ENCODE measurements around the gene OR8J1.
"Not testable (repeated sequence)": the region's sequence is repeated elsewhere in the genome, so short reads cannot be mapped to it uniquely, and the experiment has no call there.

Gene OR8J1, protein sequence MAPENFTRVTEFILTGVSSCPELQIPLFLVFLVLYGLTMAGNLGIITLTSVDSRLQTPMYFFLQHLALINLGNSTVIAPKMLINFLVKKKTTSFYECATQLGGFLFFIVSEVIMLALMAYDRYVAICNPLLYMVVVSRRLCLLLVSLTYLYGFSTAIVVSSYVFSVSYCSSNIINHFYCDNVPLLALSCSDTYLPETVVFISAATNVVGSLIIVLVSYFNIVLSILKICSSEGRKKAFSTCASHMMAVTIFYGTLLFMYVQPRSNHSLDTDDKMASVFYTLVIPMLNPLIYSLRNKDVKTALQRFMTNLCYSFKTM

DNA sequence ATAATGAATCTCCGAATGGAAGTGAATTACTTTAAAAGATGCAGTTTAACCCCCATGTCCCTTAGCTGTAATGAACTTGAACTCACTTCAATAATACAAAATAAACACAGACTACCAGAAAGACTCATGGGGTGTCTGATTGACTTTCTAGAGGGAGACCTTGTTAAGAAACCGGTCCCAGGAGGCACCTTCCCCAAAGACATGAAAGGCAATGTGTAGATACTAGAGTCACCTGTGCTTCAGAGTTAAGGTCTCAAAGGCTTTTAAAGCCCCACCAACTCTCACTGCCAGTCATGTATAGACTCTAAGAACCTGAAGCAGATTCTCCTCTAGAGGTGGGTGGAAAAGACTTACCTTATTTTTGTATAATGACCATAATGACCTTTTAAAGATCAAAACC lies at the start of gene OR8J1:
Gene OR8J1 (plus strand): TSS at position 301 of the 400 bp plus-strand sequence. CDS start 5,956 bp downstream, outside the sequence.
- DNase-seq: no peak
- intact Hi-C loops (cut with DNase I): no loop called here

DNA sequence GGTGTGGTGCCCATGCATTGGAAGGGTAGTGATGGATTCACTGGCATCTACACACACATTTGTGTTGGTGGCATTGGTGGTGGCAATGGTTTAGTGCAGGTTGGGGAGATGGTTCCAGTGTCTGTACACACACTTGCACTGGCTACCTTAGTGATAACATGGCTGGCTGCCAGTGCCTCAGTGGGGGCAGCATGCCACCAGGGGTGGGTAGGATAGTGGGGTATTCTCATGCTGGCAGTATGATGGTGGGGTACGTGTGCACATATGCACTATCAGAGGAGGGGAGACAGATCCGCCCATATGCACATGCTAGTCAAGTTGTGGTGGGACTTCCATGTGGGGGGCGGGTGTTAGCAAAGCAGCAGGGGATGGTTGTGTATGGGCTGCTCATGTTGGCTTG lies 46.3 kb upstream of the OR8J1 start:
- intact Hi-C loops (cut with DNase I): no loop called here
- no peak for DNase-seq

DNA sequence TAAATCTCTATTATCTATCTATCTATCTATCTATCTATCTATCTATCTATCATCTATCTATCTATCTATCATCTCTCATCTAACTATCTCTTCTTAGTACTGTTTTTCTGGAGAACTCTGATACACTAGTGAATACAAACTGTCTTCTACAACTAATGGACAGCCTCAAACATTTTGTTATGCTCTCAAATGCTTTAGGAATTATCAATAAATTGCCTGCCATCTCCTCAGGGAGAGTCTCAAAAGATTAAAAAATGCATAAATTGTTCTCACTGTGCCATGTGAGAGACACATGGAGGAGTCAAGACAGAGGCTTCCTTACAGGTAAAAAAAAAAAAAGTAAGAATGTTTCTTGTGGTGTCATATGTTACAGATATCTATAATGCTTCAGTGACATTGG lies 39.2 kb upstream of the OR8J1 start, which contains the start of gene OR8K3:
Gene OR8K3 (plus strand): TSS at position 301 of the 400 bp plus-strand sequence. CDS start 3,163 bp downstream, outside the sequence.
- no peak for DNase-seq
- intact Hi-C loops (cut with DNase I): no loop called here

DNA sequence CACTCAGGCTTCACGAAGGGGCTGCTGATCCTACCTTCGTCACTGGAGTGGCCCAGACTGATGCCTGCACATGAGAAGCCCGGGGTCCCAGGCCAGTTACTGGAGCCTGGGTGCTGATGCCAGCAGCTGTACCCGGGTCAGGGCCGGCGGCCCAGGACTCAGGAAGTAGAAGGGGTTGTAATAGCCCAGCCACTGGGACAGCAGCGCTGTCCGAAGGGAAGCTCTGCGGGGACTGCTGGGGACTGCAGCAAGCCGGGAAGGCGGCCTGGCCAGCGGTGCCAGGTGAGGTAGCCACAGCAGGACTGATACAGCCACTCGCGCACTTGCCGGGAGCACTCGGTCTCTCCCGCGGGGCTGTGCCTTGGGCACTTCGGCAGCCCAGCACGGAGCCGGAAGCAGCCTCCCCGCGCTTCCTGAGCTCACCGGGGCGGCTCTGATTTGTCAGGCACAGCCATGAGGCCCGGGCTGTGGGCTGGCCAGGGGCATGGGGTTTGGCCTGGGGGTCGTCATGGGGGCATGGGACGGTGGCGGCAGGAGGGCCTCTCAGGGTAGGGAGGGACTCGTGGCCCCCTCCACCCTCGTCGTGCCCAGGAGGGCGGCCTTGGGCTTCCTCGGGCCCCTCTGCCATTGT lies 22.1 kb upstream of the OR8J1 start:
- intact Hi-C loops (cut with DNase I): no loop called here
- DNase-seq: peak in 1 of 42 donors; percentile 30

DNA sequence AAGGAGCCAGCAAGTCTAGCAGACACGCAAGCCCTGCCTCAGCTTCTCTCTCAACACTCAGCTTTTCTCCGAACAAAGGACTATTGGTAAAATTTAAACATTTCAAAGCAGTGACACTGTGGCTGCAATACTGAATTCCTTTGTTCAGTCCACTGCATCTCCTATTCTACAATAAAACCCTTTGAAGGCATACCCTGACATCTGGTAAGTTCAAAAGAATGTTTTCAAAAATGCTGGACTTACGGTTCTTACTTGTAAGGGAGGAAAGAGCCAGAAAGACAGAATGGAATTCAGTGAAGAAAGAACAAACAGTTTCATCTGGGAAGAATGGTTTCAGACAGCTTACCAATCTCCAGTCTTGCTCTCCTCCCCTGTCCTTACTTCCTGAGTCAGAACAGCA lies 20.9 kb upstream of the OR8J1 start:
- no peak for DNase-seq
- intact Hi-C loops (cut with DNase I): no loop called here

DNA sequence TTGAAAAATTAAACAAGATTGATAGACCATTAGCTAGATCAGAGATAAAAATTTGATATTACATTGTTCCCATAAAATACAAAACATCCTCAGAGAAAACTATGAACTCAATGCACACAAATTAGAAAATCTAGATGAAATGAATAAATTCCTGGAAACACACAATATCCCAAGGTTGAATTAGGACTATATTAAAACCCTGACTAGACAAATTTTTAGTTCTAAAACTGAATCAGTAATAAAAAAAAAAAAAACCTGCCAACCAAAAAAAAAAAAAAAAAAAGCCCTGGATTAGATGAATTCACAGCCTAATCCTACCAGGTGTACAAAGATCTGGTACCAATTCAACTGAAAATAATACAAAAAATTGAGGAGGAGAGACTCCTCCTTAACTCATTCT lies 13.8 kb upstream of the OR8J1 start:
- intact Hi-C loops (cut with DNase I): no loop called here
- DNase-seq: no peak

DNA sequence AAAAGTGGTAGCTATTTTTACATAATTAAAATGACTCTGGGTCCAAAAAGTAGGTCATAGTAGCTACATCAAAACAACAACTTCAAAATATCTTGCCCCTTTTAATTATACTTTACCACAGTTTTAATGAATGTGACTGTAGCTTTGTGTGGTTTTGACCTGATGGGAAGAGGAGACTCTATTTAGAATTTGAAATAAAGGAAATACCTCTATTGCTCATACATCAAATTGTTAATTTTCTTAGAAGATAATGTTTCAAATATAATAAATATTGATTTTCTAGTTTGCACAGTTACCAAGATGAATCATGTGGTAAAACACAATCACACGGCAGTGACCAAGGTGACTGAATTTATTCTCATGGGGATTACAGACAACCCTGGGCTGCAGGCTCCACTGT lies 8.4 kb upstream of the OR8J1 start, which contains the start of gene OR8K1:
Gene OR8K1 (plus strand): TSS at position 301 of the 400 bp plus-strand sequence. CDS start 0 bp downstream, at position 301.
- DNase-seq: no peak
- intact Hi-C loops (cut with DNase I): no loop called here

DNA sequence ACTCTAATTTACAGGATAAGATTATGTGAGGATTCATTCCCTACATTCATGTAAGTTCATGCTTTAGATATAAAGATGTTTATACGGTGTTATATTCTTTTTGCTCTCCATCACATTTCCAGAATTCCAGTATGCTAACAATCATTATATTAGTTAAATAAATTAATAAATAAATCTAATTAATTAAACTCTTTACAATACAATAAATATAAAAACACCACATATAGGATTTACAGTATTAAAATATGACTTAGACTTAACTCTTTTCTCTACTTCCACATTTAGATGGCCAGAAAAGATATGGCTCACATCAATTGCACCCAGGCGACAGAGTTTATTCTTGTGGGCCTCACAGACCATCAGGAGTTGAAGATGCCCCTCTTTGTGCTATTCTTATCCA lies 21.2 kb downstream of the OR8J1 start, which contains the start of gene OR8U1:
Gene OR8U1 (plus strand): TSS at position 301 of the 400 bp plus-strand sequence. CDS start 0 bp downstream, at position 301.
- intact Hi-C loops (cut with DNase I): no loop called here
- DNase-seq: no peak

DNA sequence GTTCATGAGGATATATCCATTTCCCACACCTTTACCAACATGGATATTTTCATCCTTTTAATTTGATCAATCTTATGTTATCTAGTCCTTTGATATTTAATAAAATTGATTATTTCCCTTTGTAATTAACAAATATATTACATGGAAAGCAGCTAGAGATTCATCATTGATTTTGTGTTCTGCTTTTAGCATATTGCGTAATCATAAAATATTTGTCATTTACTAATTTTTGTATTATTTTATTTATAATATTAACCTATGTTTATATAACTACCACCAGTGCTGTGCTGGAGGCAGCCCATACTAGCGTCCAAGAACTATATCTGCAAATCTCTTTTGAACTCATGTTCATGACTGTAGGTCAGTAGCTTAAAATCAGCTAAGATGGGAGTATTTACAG lies 26.0 kb downstream of the OR8J1 start:
- intact Hi-C loops (cut with DNase I): no loop called here

DNA sequence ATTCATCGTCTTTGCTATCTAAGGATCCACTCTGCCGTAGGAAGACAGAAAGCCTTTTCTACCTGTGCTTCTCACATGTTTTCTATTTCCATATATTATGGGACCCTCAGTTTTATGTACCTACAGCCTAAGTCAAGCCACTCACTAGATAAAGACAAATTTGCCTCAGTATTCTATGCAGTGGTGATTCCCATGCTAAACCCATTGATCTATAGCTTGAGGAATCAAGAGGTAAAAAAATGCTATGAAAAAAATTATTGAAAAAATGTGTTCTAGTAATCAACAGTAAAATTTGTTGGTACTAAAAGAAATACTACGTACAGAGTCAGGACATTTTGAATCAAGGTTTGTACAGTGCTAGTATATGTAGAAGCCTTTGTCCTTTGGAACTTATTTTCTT lies 40.3 kb downstream of the OR8J1 start:
- intact Hi-C loops (cut with DNase I): no loop called here
- no peak for DNase-seq

More for the DNA sequence above, 26.0 kb downstream of the OR8J1 start:
- no peak for DNase-seq

DNA sequence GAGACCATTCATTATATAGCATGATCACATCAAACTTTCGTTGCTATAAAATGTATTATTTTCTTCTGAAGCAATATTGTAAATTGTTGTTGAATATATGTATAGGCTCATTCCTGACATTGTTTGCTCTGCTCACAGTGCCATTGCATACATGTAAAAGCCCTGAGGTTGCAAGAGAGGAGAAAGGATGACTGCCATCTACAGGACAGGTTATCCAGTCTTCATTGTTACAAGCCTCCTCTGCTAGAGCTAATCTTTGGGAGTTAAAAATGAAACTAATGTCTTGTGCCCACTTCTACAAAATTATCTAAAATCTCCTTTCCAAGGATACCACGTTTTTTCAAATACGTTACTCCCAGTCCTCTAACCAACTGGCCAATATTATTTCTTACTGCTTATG lies 42.0 kb downstream of the OR8J1 start:
- intact Hi-C loops (cut with DNase I): no loop called here
- no peak for DNase-seq

DNA sequence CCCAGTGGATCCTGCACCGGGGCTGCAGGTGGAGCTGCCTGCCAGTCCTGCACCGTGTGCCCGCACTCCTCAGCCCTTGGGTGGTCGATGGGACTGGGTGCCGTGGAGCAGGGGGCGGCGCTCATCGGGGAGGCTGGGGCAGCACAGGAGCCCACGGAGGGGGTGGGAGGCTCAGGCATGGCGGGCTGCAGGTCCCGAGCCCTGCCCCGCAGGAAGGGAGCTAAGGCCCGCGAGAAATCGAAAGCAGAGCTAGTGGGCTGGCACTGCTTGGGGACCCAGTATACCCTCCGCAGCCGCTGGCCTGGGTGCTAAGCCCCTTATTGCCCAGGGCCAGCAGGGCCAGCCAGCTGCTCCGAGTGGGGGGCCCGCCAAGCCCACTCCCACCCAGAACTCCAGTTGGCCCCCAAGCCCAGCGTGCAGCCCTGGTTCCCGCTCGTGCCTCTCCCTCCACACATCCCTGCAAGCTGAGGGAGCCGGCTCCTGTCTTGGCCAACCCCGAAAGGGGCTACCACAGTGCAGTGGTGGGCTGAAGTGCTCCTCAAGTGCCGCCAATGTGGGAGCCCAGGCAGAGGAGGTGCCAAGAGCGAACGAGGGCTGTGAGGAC lies 47.9 kb downstream of the OR8J1 start:
- intact Hi-C loops (cut with DNase I); DNase-seq: not testable (repeated sequence)

DNA sequence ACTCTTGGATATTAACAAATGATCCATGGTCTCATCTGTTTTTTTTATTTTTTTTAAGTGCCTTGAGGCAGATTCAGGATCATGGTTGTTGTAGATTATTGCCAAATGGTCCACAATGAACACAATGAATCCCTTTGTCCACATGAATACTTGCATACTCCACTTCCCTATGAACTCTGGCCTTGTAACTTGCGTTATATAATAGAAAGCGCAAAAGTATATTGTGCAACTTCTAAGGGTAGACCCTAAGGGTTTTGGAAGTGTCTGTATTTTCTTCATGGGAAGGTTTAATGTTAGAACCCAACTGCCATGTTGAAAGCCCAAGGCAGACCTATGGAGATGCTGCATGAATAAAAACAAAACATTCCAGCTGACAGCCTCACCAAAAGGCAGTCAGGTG lies 50.3 kb downstream of the OR8J1 start:
- intact Hi-C loops (cut with DNase I): no loop called here
- DNase-seq: no peak

DNA sequence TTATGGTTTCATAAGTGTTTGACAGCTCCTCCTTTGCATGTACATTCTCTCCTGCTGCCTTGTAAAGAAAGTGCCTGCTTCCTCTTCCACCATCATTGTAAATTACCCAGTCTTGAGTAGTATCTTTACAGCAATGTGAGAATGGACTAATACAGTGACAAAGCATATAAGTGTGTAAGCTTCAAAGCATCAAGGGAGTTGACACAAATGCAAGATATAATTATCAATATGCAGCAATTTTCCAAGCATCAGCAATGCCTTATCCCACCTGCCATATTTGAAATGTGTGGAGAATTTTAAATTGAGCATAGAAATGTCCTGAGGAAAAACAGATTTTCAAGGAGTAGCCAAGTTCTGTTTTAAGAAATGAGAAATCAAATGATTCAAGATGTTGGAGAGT lies 56.7 kb downstream of the OR8J1 start:
- intact Hi-C loops (cut with DNase I): no loop called here
- no peak for DNase-seq

Data from head of caudate nucleus (tissue), 42 donors.